ENCODE results near the gene RPL22L1. TPM values are rescaled to one million over a fixed set of nuclear protein-coding genes. Genes with fewer than 3 reads are reported as not detected.

The RPL22L1 gene
- polyA plus RNA-seq, 2 of the 4 experiments (the other 2 are of a cell fraction), result 258 to 309 TPM

DNA sequence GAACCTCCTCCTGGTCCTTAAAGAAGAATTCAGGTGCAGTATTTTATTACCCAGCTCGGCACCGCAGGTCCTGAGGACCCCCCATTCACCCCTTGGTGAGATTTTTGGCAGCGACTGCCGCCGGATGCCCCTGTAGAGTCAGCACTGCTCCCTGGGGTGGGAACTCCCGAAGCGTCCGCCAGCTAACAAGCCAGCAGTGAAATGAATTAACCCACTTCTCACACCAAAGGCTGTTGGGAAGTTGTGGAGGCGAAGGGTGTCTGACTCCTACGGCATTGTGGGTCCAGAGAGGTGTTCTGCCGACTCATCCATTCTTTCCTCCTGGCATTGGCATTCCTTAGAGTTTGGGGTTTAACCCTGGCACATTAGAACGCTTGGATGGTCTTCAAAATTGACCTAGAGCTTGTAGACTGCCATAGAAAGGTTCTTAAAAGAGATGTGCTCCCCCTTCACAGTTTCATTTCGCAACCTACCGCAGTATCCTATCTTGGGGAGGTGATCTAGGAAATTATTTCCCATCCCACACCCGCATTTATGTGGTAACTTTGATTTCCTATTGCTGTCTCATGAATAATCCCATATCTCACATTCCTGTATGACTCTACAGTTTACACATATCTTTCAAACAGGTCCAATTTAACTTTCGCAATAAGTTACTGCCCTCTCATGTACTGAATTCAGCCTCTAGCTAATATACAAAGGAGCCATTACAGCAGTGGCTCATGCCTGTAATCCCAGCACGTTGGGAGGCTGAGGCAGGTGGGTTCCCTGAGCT is 39.3 kb upstream of the RPL22L1 start (continued):
- TF ChIP-seq, protein P1, sequence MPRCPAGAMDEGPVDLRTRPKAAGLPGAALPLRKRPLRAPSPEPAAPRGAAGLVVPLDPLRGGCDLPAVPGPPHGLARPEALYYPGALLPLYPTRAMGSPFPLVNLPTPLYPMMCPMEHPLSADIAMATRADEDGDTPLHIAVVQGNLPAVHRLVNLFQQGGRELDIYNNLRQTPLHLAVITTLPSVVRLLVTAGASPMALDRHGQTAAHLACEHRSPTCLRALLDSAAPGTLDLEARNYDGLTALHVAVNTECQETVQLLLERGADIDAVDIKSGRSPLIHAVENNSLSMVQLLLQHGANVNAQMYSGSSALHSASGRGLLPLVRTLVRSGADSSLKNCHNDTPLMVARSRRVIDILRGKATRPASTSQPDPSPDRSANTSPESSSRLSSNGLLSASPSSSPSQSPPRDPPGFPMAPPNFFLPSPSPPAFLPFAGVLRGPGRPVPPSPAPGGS (IDR thresholded peaks at IDR 0.05), result no peak
- TF ChIP-seq NPAS2 (CRISPR knock-in tag; IDR thresholded peaks at IDR 0.05; ENCODE audit: borderline replicate concordance) (no peak), NFE2L2 (conservative IDR thresholded peaks at IDR 0.05; ENCODE audit: low read length) (peak; percentile 4; the same call in 1 of the 2 replicates), CEBPB (IDR thresholded peaks at IDR 0.05) (peak; percentile 91 to 93), CHD4 (IDR thresholded peaks at IDR 0.05; ENCODE audit: borderline replicate concordance) (no peak), JUNB (IDR thresholded peaks at IDR 0.05) (peak; percentile 63), ZFP36 (IDR thresholded peaks at IDR 0.05; ENCODE audit: borderline replicate concordance, partially characterized antibody) (no peak), FOXS1 (CRISPR knock-in tag; IDR thresholded peaks at IDR 0.05) (no peak), HOXB13 (CRISPR knock-in tag; IDR thresholded peaks at IDR 0.05; ENCODE audit: low read depth) (no peak), MAFK (IDR thresholded peaks at IDR 0.05; ENCODE audit: partially characterized antibody) (peak; percentile 60), JUN (IDR thresholded peaks at IDR 0.05) (peak in 1 of 2 experiments; percentile 45; a peak in 2 of 5 replicates)
- TF ChIP-seq, protein P2, sequence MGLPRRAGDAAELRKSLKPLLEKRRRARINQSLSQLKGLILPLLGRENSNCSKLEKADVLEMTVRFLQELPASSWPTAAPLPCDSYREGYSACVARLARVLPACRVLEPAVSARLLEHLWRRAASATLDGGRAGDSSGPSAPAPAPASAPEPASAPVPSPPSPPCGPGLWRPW (IDR thresholded peaks at IDR 0.05), result peak; percentile 84

DNA sequence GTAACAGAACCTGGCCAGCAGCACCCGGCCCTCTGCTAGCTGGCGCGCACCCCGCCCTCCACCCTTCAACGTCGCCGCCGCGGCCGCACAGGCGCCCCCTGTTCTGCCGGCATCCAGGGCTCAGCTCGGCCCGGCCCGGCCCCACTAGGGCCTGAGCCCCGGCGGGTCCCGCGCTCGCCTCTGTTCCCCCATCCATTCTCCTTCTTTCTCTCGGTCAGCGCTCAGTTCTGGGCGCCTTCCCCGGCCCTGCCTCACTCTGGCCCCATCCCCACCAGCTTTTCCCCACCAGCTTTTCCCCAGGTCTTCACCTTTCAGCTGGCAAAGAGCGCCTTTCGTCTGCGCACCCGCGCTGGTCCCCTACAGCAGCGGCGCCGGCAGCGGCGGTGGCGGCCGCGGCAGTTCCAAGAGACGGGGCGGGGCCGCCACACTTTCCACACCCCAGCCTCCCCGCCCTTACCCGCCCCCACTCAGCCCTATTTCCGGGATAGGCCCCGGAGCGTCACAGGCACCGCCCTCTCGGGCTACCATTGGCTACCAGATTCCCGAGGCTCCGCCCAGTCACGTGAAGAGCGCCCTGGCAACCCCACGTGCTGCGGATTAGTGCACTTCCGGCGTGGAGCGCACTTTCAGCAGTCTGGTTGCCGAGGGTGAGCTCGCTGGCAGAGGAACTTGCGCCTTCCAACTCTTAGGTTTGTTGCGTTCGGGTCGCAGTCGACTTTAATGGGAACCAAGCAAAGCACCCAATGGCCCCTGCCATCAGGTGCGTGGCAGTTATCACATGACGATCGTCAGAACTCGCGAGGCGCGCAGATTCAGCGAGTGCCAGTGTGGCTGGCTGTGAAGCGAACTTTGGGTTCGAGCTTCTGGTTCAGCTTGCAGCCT is 38.5 kb upstream of the RPL22L1 start, which contains the start of gene EIF5A2:
Gene EIF5A2 (minus strand): TSS at position 403 of the 882 bp plus-strand sequence. CDS start 831 bp downstream, outside the sequence.
- TF ChIP-seq FOSL2 (IDR thresholded peaks at IDR 0.05) (no peak), FOSL2 (CRISPR knock-in tag; IDR thresholded peaks at IDR 0.05) (peak; percentile 12; the same call in 1 of the 2 replicates), MYC (IDR thresholded peaks at IDR 0.05; ENCODE audit: borderline replicate concordance, low read length) (peak; percentile 51; the same call in 1 of the 2 replicates), RARB (CRISPR knock-in tag; IDR thresholded peaks at IDR 0.05) (no peak), NFE2L2 (conservative IDR thresholded peaks at IDR 0.05; ENCODE audit: low read length) (no peak), KDM1A (IDR thresholded peaks at IDR 0.05; ENCODE audit: low read depth) (no peak), NPAS2 (CRISPR knock-in tag; IDR thresholded peaks at IDR 0.05; ENCODE audit: borderline replicate concordance) (peak; percentile 81), TP53 (CRISPR knock-in tag; IDR thresholded peaks at IDR 0.05) (no peak), HOXB5 (CRISPR knock-in tag; IDR thresholded peaks at IDR 0.05) (0 out of 2 replicates have a peak, but pooled peaks have one; percentile 38), PHF8 (IDR thresholded peaks at IDR 0.05; ENCODE audit: borderline replicate concordance, low read depth) (peak; percentile 61), POLR2A (IDR thresholded peaks at IDR 0.05; ENCODE audit: low read length) (peak; percentile 51), JUN (IDR thresholded peaks at IDR 0.05) (peak in 1 of 2 experiments; percentile 70; a peak in 3 of 5 replicates), BHLHE40 (IDR thresholded peaks at IDR 0.05; ENCODE audit: low read depth, low read length) (peak; percentile 97)
- TF ChIP-seq, protein P3, sequence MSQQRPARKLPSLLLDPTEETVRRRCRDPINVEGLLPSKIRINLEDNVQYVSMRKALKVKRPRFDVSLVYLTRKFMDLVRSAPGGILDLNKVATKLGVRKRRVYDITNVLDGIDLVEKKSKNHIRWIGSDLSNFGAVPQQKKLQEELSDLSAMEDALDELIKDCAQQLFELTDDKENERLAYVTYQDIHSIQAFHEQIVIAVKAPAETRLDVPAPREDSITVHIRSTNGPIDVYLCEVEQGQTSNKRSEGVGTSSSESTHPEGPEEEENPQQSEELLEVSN (IDR thresholded peaks at IDR 0.05; ENCODE audit: borderline replicate concordance, low read depth), result peak; percentile 93
- TF ChIP-seq, protein P4, sequence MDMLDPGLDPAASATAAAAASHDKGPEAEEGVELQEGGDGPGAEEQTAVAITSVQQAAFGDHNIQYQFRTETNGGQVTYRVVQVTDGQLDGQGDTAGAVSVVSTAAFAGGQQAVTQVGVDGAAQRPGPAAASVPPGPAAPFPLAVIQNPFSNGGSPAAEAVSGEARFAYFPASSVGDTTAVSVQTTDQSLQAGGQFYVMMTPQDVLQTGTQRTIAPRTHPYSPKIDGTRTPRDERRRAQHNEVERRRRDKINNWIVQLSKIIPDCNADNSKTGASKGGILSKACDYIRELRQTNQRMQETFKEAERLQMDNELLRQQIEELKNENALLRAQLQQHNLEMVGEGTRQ (IDR thresholded peaks at IDR 0.05), result peak; percentile 97
- TF ChIP-seq, protein P5, sequence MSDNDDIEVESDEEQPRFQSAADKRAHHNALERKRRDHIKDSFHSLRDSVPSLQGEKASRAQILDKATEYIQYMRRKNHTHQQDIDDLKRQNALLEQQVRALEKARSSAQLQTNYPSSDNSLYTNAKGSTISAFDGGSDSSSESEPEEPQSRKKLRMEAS (IDR thresholded peaks at IDR 0.05), result peak; percentile 99
- TF ChIP-seq, protein P6, sequence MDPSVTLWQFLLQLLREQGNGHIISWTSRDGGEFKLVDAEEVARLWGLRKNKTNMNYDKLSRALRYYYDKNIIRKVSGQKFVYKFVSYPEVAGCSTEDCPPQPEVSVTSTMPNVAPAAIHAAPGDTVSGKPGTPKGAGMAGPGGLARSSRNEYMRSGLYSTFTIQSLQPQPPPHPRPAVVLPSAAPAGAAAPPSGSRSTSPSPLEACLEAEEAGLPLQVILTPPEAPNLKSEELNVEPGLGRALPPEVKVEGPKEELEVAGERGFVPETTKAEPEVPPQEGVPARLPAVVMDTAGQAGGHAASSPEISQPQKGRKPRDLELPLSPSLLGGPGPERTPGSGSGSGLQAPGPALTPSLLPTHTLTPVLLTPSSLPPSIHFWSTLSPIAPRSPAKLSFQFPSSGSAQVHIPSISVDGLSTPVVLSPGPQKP (IDR thresholded peaks at IDR 0.05; ENCODE audit: low read depth, low read length), result 0 out of 2 replicates have a peak, but pooled peaks have one; percentile 20
- TF ChIP-seq, protein P2 (IDR thresholded peaks at IDR 0.05), result no peak
- ChIA-PET CTCF (interaction anchor here (1.4 kb wide), 1 partner anchor 53 kb away, joined by 4 read pairs; no protein-coding TSS in a partner anchor), POLR2A (interaction anchor here (0.6 to 3.0 kb wide), 2 partner anchors 39 to 56 kb away, joined by 3 to 24 read pairs; partner anchors contain the start of gene RPL22L1)
- FAIRE-seq (no peak), ATAC-seq (peak; percentile 96 to 97), DNase-seq (ENCODE audit: low read depth in 1 of 2, low spot score in 1 of 2) (peak; percentile 93)
- WGBS (ENCODE audit: missing lambda C conversion rate), result 28% methylated on average over 44 of the region's 73 CpGs
- Histone ChIP-seq H3K4me1 (peaks cover 14% of the 10 kb centered on the region), H3K9me3 (peaks cover 10% of the 10 kb centered on the region; the same call in 2 of the 3 replicates), H3K27ac (peak within 1 kb of the TSS; percentile 73 to 92), H3K4me2 (peak within 1 kb of the TSS; percentile 87), H3K4me3 (peak within 1 kb of the TSS; percentile 70)

Data from A549 (cell line).